Measurements from ENCODE around the gene SZRD1. TPM values are rescaled to one million over a fixed set of nuclear protein-coding genes. Genes with fewer than 3 reads are reported as not detected.
A peak's percentile ranks its signal among the peaks of the same experiment; 100 is the strongest.

SZRD1 gene
- total and polyA plus RNA-seq, 2 of the 8 experiments (the other 6 are each of a cell fraction or from before 2014, with no cell fraction given): 97.8 to 108 TPM

DNA sequence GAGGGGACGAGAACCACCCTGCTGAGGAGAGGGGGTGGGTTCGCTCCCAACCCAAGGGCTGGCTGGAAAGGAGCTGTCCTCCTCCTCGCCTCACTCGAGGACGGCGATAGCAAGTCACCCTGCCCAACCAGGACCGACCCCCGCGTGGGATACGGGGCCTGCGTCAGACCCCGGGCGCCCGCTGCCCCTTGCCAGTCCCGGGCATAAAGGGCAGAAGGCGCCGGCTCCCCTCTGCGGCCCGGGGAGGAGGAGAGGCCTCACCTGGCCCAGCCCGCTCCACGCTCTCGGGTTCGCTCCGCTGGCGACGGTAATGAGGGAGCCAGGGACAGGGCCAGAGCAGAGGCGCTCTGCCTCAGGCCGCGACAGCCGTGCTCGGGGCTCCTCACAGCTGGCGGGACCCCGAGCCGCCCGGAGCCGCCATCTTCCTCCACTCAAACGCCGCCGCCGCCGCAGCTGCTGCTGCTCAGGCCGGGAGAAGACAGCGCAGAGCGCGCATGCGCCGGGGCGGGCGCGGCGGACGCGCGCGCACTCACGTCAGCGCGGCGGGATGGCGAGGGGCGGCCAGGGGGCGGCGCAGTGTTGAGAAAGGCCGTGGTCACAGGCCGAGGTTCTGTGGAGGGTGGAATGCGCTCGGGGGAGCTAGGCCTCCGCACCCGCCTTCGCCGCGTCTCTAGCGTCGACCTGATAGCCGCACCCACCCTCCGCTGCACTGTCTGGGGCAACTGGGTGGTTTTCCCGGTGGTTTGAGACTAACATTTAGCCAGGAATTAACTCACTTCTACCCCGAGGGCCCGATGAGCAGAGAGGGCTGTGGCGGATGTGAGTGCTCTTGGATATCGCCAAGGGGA is 14.8 kb upstream of the SZRD1 start, which contains the start of gene FBXO42 (continued):
- TF ChIP-seq, protein P1, sequence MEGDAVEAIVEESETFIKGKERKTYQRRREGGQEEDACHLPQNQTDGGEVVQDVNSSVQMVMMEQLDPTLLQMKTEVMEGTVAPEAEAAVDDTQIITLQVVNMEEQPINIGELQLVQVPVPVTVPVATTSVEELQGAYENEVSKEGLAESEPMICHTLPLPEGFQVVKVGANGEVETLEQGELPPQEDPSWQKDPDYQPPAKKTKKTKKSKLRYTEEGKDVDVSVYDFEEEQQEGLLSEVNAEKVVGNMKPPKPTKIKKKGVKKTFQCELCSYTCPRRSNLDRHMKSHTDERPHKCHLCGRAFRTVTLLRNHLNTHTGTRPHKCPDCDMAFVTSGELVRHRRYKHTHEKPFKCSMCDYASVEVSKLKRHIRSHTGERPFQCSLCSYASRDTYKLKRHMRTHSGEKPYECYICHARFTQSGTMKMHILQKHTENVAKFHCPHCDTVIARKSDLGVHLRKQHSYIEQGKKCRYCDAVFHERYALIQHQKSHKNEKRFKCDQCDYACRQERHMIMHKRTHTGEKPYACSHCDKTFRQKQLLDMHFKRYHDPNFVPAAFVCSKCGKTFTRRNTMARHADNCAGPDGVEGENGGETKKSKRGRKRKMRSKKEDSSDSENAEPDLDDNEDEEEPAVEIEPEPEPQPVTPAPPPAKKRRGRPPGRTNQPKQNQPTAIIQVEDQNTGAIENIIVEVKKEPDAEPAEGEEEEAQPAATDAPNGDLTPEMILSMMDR (IDR thresholded peaks at IDR 0.05; ENCODE audit: control extremely low read depth in 1 of 3, insufficient read depth in 1 of 3, low read depth in 1 of 3, low read length in 3 of 3): peak; percentile 31 to 60 (median 48)
- TF ChIP-seq EGR1 (IDR thresholded peaks at IDR 0.05; ENCODE audit: borderline replicate concordance, low read depth, low read length) (no peak), KDM5A (IDR thresholded peaks at IDR 0.05; ENCODE audit: low read length) (no peak), CBX8 (IDR thresholded peaks at IDR 0.05; ENCODE audit: borderline replicate concordance, low read depth, low read length) (no peak), CBX5 (IDR thresholded peaks at IDR 0.05; ENCODE audit: low read depth, low read length) (no peak), KDM1A (IDR thresholded peaks at IDR 0.05; ENCODE audit: borderline replicate concordance, low read length) (no peak), TAF7 (optimal IDR thresholded peaks at IDR 0.05; ENCODE audit: borderline replicate concordance, low read depth, low read length) (peak; percentile 38), RBBP5 (IDR thresholded peaks at IDR 0.05; ENCODE audit: borderline replicate concordance, low read depth, low read length) (peak; percentile 87; the same call in 1 of the 2 replicates), SAP30 (IDR thresholded peaks at IDR 0.05; ENCODE audit: insufficient read depth, insufficient replicate concordance, low read length) (no peak)
- TF ChIP-seq, protein P2, sequence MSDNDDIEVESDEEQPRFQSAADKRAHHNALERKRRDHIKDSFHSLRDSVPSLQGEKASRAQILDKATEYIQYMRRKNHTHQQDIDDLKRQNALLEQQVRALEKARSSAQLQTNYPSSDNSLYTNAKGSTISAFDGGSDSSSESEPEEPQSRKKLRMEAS (IDR thresholded peaks at IDR 0.05): peak; percentile 39; the same call in 1 of the 2 replicates

Data from H1 (cell line).